SK-N-MC (cell line): ENCODE measurements around the gene HS3ST3A1.

ENCODE experiments used
- EZH2 ChIP-seq: fragments of 200-600 bp; sonication (generic); IDR thresholded peaks from one replicate; pipeline ENCODE4 v1.6.1; 2017; ENCODE audit warnings: antibody characterized with exemption
- FOXP2 ChIP-seq: optimal IDR thresholded peaks from 2 replicates; pipeline ENCODE3; 2011; ENCODE audit warnings: mild to moderate bottlenecking, moderate library complexity; ENCODE audit not compliant: insufficient read depth; ENCODE audit errors: extremely low read length, control extremely low read depth
- POLR2AphosphoS5 ChIP-seq: IDR thresholded peaks from 2 replicates; pipeline ENCODE4 v1.6.1; 2012; ENCODE audit warnings: mild to moderate bottlenecking, low read depth, low read length, borderline replicate concordance

- TF ChIP-seq FOXP2 (no peak), POLR2AphosphoS5 (no peak), EZH2 (no peak)
Observed at GRCh38 chr17:13545941-13546340, 55.8 kb downstream of the HS3ST3A1 start.
